HepG2 (cell line): Measurements from ENCODE around the gene CARD19. TPM values are rescaled to one million over a fixed set of nuclear protein-coding genes. Genes with fewer than 3 reads are reported as not detected.

Experiments
- DZIP1 ChIP-seq: sonication (generic); formaldehyde crosslinking; IDR thresholded peaks from 2 replicates; pipeline ENCODE4 v1.5.0; 2020; ENCODE audit warnings: mild to moderate bottlenecking, missing genetic modification reagents
- ELF3 ChIP-seq: IDR thresholded peaks from 2 replicates; pipeline ENCODE4 v1.6.1; 2016; ENCODE audit warnings: missing genetic modification reagents, missing compliant biosample characterization
- HINFP ChIP-seq: sonication (generic); formaldehyde crosslinking; IDR thresholded peaks from 2 replicates; pipeline ENCODE4 v1.4.0; 2020; ENCODE audit warnings: low read depth, mild to moderate bottlenecking, missing genetic modification reagents
- HNF1A ChIP-seq, 2 experiments: sonication (generic) in 1 of 2; formaldehyde crosslinking in 1 of 2; IDR thresholded peaks; 2 replicates each; pipeline versions ENCODE4 v1.4.0 to v1.6.1; 2016 to 2020; ENCODE audit warnings: borderline replicate concordance in 1 of 2, low read depth in 1 of 2, mild to moderate bottlenecking in 1 of 2, missing genetic modification reagents in 1 of 2
- MED1 ChIP-seq: sonication (generic); formaldehyde crosslinking; IDR thresholded peaks from 2 replicates; pipeline ENCODE4 v1.4.0; 2020; ENCODE audit warnings: missing genetic modification reagents
- PAXIP1 ChIP-seq: sonication (generic); formaldehyde crosslinking; conservative IDR thresholded peaks from 2 replicates; pipeline ENCODE4 v1.4.0; 2020; ENCODE audit warnings: mild to moderate bottlenecking, missing genetic modification reagents, moderate library complexity
- RBFOX2 ChIP-seq: fragments of 200-400 bp; formaldehyde crosslinking; IDR thresholded peaks from 2 replicates; pipeline ENCODE4 v1.6.1; 2017; ENCODE audit warnings: low read depth, mild to moderate bottlenecking, low read length
- TBX2 ChIP-seq: sonication (generic); formaldehyde crosslinking; IDR thresholded peaks from 2 replicates; pipeline ENCODE4 v1.5.0; 2020; ENCODE audit warnings: missing genetic modification reagents, mild to moderate bottlenecking, borderline replicate concordance
- ZBTB7B ChIP-seq: sonication (generic); formaldehyde crosslinking; IDR thresholded peaks from 2 replicates; pipeline ENCODE4 v1.4.0; 2020; ENCODE audit warnings: missing genetic modification reagents
- ZGPAT ChIP-seq: IDR thresholded peaks from 2 replicates; pipeline ENCODE4 v1.6.1; 2016; ENCODE audit warnings: mild to moderate bottlenecking
- ZNF138 ChIP-seq: sonication (generic); formaldehyde crosslinking; IDR thresholded peaks from 2 replicates; pipeline ENCODE4 v1.5.0; 2020; ENCODE audit warnings: mild to moderate bottlenecking, low read depth, missing genetic modification reagents
- ZNF296 ChIP-seq: sonication (generic); formaldehyde crosslinking; conservative IDR thresholded peaks from 2 replicates; pipeline ENCODE4 v1.5.0; 2020; ENCODE audit warnings: mild to moderate bottlenecking, missing genetic modification reagents
- ZNF335 ChIP-seq: sonication (generic); formaldehyde crosslinking; IDR thresholded peaks from 2 replicates; pipeline ENCODE4 v1.4.0; 2020; ENCODE audit warnings: missing genetic modification reagents
- ZNF614 ChIP-seq: IDR thresholded peaks from 2 replicates; pipeline ENCODE4 v1.6.1; 2018; ENCODE audit warnings: missing biosample characterization, missing genetic modification reagents, inconsistent platforms, borderline replicate concordance
- polyA plus RNA-seq, 8 experiments: library from polyadenylated mRNA; depleted of rRNA in 3 of 8; stranded (reverse) in 7 of 8; unstranded in 1 of 8; fragments of >200 nt; fragmentation: Illumina TruSeq in 4 of 8; extraction: Trizol in 4 of 8; gene quantifications; 2 replicates each; pipeline versions ENCODE4 v1.2.1 to v1.2.3, GENCODE V29; 2011 to 2016; ENCODE audit warnings: low read depth in 4 of 8, missing spikeins in 1 of 8, mixed read lengths in 1 of 8; ENCODE audit not compliant: insufficient read depth in 1 of 8
- total RNA-seq, 5 experiments: library from RNA; depleted of rRNA; stranded (reverse); fragments of >200 nt; fragmentation: Illumina TruSeq; extraction: Trizol; gene quantifications; 2 replicates each; pipeline ENCODE4 v1.2.3, GENCODE V29; 2016; ENCODE audit warnings: low read depth in 1 of 5

CARD19 gene
- total and polyA plus RNA-seq, 2 of the 13 experiments (the other 11 are each of a cell fraction or from before 2014, with no cell fraction given), result 18.4 to 47.2 TPM

GRCh38 chr9:93058355-93059010, 37.5 kb upstream of the CARD19 start, which contains the start of gene SUSD3 (continued):
- TF ChIP-seq HINFP (CRISPR knock-in tag), result 0 out of 2 replicates have a peak, but pooled peaks have one; percentile 67
- TF ChIP-seq ZNF614 (CRISPR knock-in tag), result 0 out of 2 replicates have a peak, but pooled peaks have one; percentile 7
- TF ChIP-seq DZIP1 (CRISPR knock-in tag), result no peak
- TF ChIP-seq HNF1A (IDR thresholded peaks at IDR 0.05; ENCODE audit: low read depth), result no peak
- TF ChIP-seq HNF1A (CRISPR knock-in tag; IDR thresholded peaks at IDR 0.05; ENCODE audit: borderline replicate concordance), result 0 out of 2 replicates have a peak, but pooled peaks have one; percentile 31
- no peak for TF ChIP-seq ZNF138
- peak; percentile 12; the same call in 1 of the 2 replicates for TF ChIP-seq TBX2 (CRISPR knock-in tag)
- TF ChIP-seq PAXIP1 (CRISPR knock-in tag), result peak; percentile 43
- no peak for TF ChIP-seq ZNF296 (CRISPR knock-in tag)
- 0 out of 2 replicates have a peak, but pooled peaks have one; percentile 23 for TF ChIP-seq ZBTB7B (CRISPR knock-in tag)
- TF ChIP-seq ZGPAT, result 0 out of 2 replicates have a peak, but pooled peaks have one; percentile 30
- TF ChIP-seq RBFOX2, result 0 out of 2 replicates have a peak, but pooled peaks have one; percentile 50
- TF ChIP-seq MED1 (CRISPR knock-in tag), result 0 out of 2 replicates have a peak, but pooled peaks have one; percentile 30
- no peak for TF ChIP-seq ZNF335 (CRISPR knock-in tag)
- TF ChIP-seq ELF3 (CRISPR knock-in tag), result no peak
